Endometrium (tissue), 2 donors: ENCODE measurements around the gene NOM1.

Experiments used
- FAIRE-seq: peaks from 2 replicates; lab custom pipeline; 2012; peaks lifted over from hg19 to GRCh38; lab: Jason Lieb, UNC
- donor health status: control.
- donor health status: control.

NOM1 gene

DNA sequence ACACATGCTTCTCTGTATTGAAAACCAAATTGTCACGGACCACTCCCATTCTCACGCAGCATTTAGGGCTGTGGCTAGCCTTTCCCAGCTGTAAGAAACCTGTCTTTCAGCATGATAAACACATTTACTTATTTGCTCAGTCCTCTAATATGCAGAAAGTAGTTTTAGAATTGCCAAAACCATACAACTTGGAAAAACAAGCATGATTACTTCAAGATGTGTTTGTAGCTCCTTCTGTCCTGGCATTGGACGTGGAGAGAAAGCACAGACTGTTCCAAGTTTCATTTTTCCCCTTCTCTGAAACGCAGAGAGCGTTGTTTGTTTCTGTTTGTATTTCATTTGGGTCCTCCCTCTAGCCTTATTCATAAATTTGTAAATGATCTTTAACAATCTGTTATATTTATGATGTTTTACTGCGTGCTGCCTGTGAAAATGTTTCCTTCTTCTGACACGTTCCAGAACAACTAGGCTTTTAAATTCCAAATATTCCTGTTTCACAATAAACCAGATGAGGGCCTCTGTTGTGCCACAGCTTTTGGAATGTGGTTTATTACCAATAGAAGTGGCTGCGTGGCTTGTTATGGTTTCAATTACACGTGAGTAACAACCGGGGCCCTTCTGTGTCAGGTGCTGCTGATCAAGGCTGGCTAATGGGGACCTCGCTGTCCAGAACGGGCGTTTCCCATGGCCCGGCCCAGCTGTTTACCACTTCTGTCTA is 34.8 kb downstream of the NOM1 start:
- peak; percentile 98 for FAIRE-seq

GRCh38 chr7:156985101-156985992 is 35.8 kb downstream of the NOM1 start:
- FAIRE-seq = no peak

- FAIRE-seq = no peak
Measured at GRCh38 chr7:156986378-156986777, 36.9 kb downstream of the NOM1 start.

DNA sequence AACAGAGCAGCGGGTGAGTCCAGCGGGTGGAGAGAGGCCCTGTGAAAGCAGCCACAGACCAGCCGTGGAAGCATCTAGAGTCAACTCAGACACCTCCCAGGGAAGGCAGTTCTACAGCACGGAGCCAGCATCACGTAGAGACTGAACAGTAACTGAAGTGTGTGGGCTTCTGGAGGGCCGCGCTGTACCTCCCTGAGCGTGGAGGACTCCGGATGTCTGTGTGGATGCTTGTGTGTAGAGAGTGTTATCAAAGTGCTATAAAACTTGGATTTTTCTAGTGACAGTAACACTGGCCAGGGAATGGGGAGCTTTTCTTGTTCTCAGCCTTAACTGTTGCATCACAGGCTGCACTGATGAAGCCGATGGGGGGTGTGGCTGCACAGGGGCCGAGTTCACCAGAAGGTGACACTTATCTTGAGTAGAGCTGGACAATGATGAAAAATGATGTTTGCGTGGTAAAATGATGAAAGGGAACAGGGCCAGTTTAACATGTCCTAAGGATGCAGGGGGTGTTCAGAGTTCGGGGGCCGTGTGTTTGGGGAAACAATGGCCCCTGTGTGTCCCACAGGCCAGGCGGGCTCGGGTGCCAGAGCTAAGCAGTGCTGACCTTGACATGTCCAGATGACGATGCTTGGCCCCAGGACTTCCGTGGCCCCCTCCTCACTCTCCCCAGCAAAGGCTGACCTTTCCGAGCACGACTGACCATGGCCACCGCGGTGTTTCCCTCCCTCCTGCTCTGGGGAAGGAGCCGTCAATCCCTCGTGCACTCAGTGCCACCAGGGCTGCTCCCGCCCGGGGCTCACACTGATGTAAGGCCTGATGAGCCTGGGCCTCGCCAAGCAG is 39.1 kb downstream of the NOM1 start:
- no peak for FAIRE-seq

DNA sequence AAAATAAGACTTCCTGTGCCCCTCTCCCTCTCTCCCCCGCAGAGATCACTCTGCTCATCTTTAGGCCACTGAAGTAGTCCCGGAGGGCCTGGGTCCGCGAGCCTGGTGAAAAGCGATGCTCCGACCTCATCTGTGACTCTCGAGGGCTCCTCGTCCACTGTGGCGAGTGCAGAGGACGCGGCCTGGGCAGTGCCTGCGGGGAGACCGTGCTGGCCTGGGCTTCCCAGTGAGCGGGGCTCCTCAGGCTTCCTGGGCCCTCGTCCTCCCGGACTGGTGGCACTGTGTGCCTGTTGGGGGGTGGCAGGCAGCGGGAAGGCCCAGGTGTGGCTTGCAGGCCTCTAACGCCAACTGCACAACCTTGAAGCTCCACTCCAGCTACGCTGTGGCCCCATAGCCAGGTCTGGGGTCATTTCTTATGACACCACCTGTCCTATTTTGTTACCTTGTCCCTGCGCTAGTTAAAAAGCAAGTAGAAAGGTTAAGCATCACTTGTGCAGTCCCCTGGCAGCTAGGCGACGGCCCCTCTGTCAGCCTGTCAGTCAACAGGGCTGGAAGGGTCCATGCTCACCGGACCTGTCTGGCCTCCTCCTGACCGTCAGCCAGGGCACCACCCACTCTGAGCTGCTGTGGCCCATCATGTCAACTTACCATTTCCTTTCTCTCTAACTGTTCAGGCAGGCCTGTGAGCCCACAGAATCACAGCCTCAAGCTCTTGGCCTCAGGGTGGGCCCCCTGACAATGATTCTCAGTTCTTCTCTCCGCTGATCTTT is 40.4 kb downstream of the NOM1 start:
- FAIRE-seq = no peak

DNA sequence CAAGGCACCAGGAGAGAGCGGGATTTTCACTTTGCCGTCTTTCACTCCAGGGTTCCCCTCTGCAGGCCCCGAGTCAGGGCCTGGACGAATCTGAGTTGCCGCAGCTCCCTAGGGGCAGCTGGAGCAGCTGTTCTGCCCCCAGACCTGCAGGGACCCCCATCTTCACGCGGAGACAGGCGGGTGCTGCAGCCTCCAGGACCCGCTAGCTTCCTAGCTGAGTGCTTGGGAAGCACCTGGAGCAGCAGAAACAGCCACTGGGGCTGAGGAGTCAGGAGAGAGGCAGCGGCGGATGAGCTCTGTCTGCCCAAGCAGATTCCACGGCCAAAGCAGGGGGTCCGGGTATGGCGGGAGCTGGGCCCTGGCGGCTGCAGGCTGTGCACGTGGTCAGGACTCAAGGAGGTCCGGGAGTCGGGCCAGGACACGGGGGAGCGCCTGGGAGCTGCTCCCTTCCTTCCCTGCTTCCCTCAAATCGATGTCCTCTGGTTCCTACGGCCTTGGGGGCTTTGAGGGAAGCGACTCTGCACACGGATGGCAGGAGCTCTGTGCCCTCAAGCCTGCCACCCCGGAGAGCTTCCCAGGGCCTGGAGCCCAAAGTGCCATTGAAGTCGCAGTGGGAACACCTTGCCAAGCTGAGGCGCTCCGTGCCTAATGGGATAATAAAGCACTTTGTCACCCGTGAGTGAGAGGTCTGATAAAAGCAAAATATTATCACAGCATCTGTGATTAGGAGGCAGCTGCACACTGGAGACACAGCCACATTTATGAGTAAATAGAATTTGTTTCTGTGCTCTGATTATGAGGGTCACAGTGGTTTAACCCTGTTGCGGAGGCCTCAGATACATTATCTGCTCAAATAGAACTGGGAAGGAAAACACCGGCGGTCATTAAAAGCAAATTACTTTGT is 43.8 kb downstream of the NOM1 start:
- no peak for FAIRE-seq

GRCh38 chr7:156993925-156994235 is 44.4 kb downstream of the NOM1 start:
- no peak for FAIRE-seq

DNA sequence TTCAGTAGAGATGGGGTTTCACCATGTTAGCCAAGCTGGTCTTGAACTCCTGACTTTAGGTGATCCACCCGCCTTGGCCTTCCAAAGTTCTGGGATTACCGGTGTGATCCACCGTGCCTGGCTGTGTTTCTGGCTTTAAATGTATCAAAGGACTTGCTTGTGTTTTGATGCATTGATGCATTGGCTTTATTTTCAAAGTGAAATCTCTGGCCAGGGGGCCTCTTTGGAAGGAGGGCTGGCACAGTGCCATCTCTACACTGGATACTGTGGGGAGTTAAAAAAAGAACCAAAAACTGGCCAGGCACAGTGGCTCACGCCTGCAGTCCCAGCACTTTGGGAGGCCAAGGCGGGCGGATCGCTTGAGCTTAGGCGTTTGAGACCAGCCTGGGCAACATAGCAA is 44.9 kb downstream of the NOM1 start:
- no peak for FAIRE-seq

GRCh38 chr7:156998988-156999957 is 49.8 kb downstream of the NOM1 start:
- FAIRE-seq = no peak

GRCh38 chr7:156999958-157000726 is 50.6 kb downstream of the NOM1 start:
- FAIRE-seq = no peak

- FAIRE-seq = no peak
Measured at GRCh38 chr7:157000741-157001653, 51.5 kb downstream of the NOM1 start.

- FAIRE-seq = no peak
Measured at GRCh38 chr7:157001920-157002818, 52.7 kb downstream of the NOM1 start.

GRCh38 chr7:157002819-157003421 is 53.4 kb downstream of the NOM1 start:
- no peak for FAIRE-seq

- no peak for FAIRE-seq
Measured at GRCh38 chr7:157003445-157003755, 53.9 kb downstream of the NOM1 start.

- FAIRE-seq = no peak
Measured at GRCh38 chr7:157003756-157004520, 54.4 kb downstream of the NOM1 start.
